Neural progenitor cell (in vitro differentiated cells): ENCODE measurements around the gene CCL24. TPM values are rescaled to one million over a fixed set of nuclear protein-coding genes. Genes with fewer than 3 reads are reported as not detected.
"Not testable (repeated sequence)": the region's sequence is repeated elsewhere in the genome, so short reads cannot be mapped to it uniquely, and the experiment has no call there.

Experiments
- DNase-seq: peaks from one replicate; pipeline ENCODE4 v3.0.0-alpha.2; 2016; ENCODE audit warnings: low spot score
- H2AFZ ChIP-seq: fragments of 200-600 bp; sonication (generic); replicated peaks from 2 replicates; pipeline ENCODE4 v1.6.1; 2016; ENCODE audit warnings: antibody characterized with exemption
- H3F3A ChIP-seq: fragments of 200-600 bp; sonication (generic); 2 replicates; pipeline ENCODE4 v1.6.1; 2016; ENCODE audit warnings: antibody characterized with exemption, low read depth
- H3K27ac ChIP-seq: fragments of 200-600 bp; sonication (generic); 2 replicates; pipeline ENCODE4 v1.5.1; 2016; ENCODE audit warnings: mild to moderate bottlenecking
- H3K27me3 ChIP-seq: fragments of 200-600 bp; sonication (generic); 2 replicates; pipeline ENCODE4 v1.6.1; 2016; ENCODE audit warnings: mild to moderate bottlenecking, moderate library complexity
- H3K36me3 ChIP-seq: fragments of 200-600 bp; sonication (generic); 2 replicates; pipeline ENCODE4 v1.5.1; 2016
- H3K4me1 ChIP-seq: fragments of 200-600 bp; sonication (generic); 2 replicates; pipeline ENCODE4 v1.6.1; 2016; ENCODE audit warnings: mixed run types
- H3K4me2 ChIP-seq: fragments of 200-600 bp; sonication (generic); 2 replicates; pipeline ENCODE4 v1.6.1; 2016
- H3K4me3 ChIP-seq: fragments of 200-600 bp; sonication (generic); 2 replicates; pipeline ENCODE4 v1.5.1; 2016
- H3K79me2 ChIP-seq: fragments of 200-600 bp; sonication (generic); 2 replicates; pipeline ENCODE4 v1.6.1; 2016; ENCODE audit warnings: low read depth
- H3K9ac ChIP-seq: fragments of 200-600 bp; sonication (generic); 2 replicates; pipeline ENCODE4 v1.6.1; 2016
- H3K9me3 ChIP-seq: fragments of 200-600 bp; sonication (generic); 2 replicates; pipeline ENCODE4 v1.5.1; 2016; ENCODE audit warnings: low read depth
- H4K20me1 ChIP-seq: fragments of 200-600 bp; sonication (generic); 2 replicates; pipeline ENCODE4 v1.6.1; 2016; ENCODE audit warnings: low read depth
- H3K27ac Mint-ChIP-seq: 3 replicates; pipeline ENCODE4 v1.8.0; 2021; ENCODE audit warnings: mixed read lengths
- H3K27me3 Mint-ChIP-seq: 2 replicates; pipeline ENCODE4 v1.8.0; 2022; ENCODE audit warnings: low read depth, mild to moderate bottlenecking, inconsistent platforms, moderate library complexity, mixed read lengths; ENCODE audit not compliant: insufficient read depth
- H3K36me3 Mint-ChIP-seq: 3 replicates; pipeline ENCODE4 v1.8.0; 2021; ENCODE audit warnings: mixed read lengths
- H3K4me1 Mint-ChIP-seq: 3 replicates; pipeline ENCODE4 v1.8.0; 2021; ENCODE audit warnings: mixed read lengths
- H3K4me3 Mint-ChIP-seq: 3 replicates; pipeline ENCODE4 v1.8.0; 2021; ENCODE audit warnings: mild to moderate bottlenecking, moderate library complexity, mixed read lengths
- H3K9me3 Mint-ChIP-seq: 3 replicates; pipeline ENCODE4 v1.8.0; 2020; ENCODE audit warnings: mixed read lengths
- CTCF ChIP-seq: fragments of 200-600 bp; sonication (generic); IDR thresholded peaks from 2 replicates; pipeline ENCODE4 v1.5.1; 2017; ENCODE audit warnings: antibody characterized with exemption, mild to moderate bottlenecking
- EZH2 ChIP-seq: fragments of 200-600 bp; sonication (generic); IDR thresholded peaks from 2 replicates; pipeline ENCODE4 v1.6.1; 2017; ENCODE audit warnings: antibody characterized with exemption, mild to moderate bottlenecking, moderate library complexity
- EZH2phosphoT487 ChIP-seq: fragments of 200-600 bp; sonication (generic); IDR thresholded peaks from 2 replicates; pipeline ENCODE4 v1.6.1; 2017; ENCODE audit warnings: antibody characterized with exemption
- total RNA-seq: library from RNA; depleted of rRNA; stranded (reverse); fragments of >200 nt; gene quantifications from 2 replicates; pipeline ENCODE4 v1.2.3, GENCODE V29; 2015; ENCODE audit warnings: low replicate concordance

The CCL24 gene
- total RNA-seq, 1 donor from 2014 or later = not detected

GRCh38 chr7:75836798-75837197 is 23.2 kb upstream of the CCL24 start:
- Mint-ChIP-seq H3K9me3 (no peaks in the 10 kb centered on the region), H3K27me3 (peaks cover 4% of the 10 kb centered on the region), H3K27ac (no peak overlapping the region), H3K36me3 (no peaks in the 10 kb centered on the region), H3K4me1 (no peaks in the 10 kb centered on the region), H3K4me3 (no peak overlapping the region)
- no peaks in the 10 kb centered on the region for H3K36me3 ChIP-seq
- no peak overlapping the region for H3K9ac ChIP-seq
- H3K79me2 ChIP-seq = no peaks in the 10 kb centered on the region
- no peak overlapping the region for H3K4me3 ChIP-seq
- H3K27me3 ChIP-seq = peaks cover 9% of the 10 kb centered on the region
- H2AFZ ChIP-seq = no peak overlapping the region
- no peaks in the 10 kb centered on the region for H4K20me1 ChIP-seq
- H3K27ac ChIP-seq = no peak overlapping the region
- no peaks in the 10 kb centered on the region for H3F3A ChIP-seq
- H3K4me2 ChIP-seq = no peak overlapping the region
- DNase-seq = no peak
- TF ChIP-seq CTCF (no peak), EZH2phosphoT487 (no peak), EZH2 (no peak)
- H3K9me3 ChIP-seq = no peaks in the 10 kb centered on the region
- no peaks in the 10 kb centered on the region for H3K4me1 ChIP-seq

GRCh38 chr7:75835688-75836285 is 22.2 kb upstream of the CCL24 start:
- H3K9ac ChIP-seq = no peak overlapping the region
- peak overlapping the region; percentile 46 for H3K27ac Mint-ChIP-seq

GRCh38 chr7:75833662-75834061 is 20.1 kb upstream of the CCL24 start:
- not testable (repeated sequence) for H3K4me1 Mint-ChIP-seq, H4K20me1 ChIP-seq, H3K27me3 Mint-ChIP-seq, H3K9me3 Mint-ChIP-seq, H3K27ac Mint-ChIP-seq, H3K36me3 Mint-ChIP-seq, H3K79me2 ChIP-seq, H3K4me1 ChIP-seq, H3K9me3 ChIP-seq, H3F3A ChIP-seq, H3K4me3 ChIP-seq, H3K4me2 ChIP-seq, H2AFZ ChIP-seq, H3K9ac ChIP-seq, DNase-seq, H3K27ac ChIP-seq, H3K4me3 Mint-ChIP-seq, H3K36me3 ChIP-seq
- peaks cover 23% of the 10 kb centered on the region for H3K27me3 ChIP-seq

More at GRCh38 chr7:75835688-75836285, 22.2 kb upstream of the CCL24 start:
- H3K27ac ChIP-seq = no peak overlapping the region
- H3K4me1 ChIP-seq = no peaks in the 10 kb centered on the region
- Mint-ChIP-seq H3K9me3 (no peaks in the 10 kb centered on the region), H3K36me3 (no peaks in the 10 kb centered on the region), H3K4me1 (no peaks in the 10 kb centered on the region), H3K4me3 (no peak overlapping the region), H3K27me3 (peaks cover 4% of the 10 kb centered on the region)
- H3K27me3 ChIP-seq = peaks cover 19% of the 10 kb centered on the region
- H3K4me2 ChIP-seq = no peak overlapping the region
- no peaks in the 10 kb centered on the region for H3F3A ChIP-seq
- no peak overlapping the region for H3K4me3 ChIP-seq
- no peaks in the 10 kb centered on the region for H3K36me3 ChIP-seq
- H3K9me3 ChIP-seq = no peaks in the 10 kb centered on the region
- no peaks in the 10 kb centered on the region for H4K20me1 ChIP-seq
- H3K79me2 ChIP-seq = no peaks in the 10 kb centered on the region
- no peak for TF ChIP-seq CTCF
- no peak for TF ChIP-seq EZH2
- no peak for TF ChIP-seq EZH2phosphoT487
- H2AFZ ChIP-seq = no peak overlapping the region
- no peak for DNase-seq

GRCh38 chr7:75830978-75831377 is 17.4 kb upstream of the CCL24 start:
- H3K4me2 ChIP-seq = no peak overlapping the region
- H3K4me1 ChIP-seq = no peaks in the 10 kb centered on the region
- H3K9ac ChIP-seq = no peak overlapping the region
- Mint-ChIP-seq H3K27ac (no peak overlapping the region), H3K4me1 (peaks cover 3% of the 10 kb centered on the region), H3K27me3 (peaks cover 7% of the 10 kb centered on the region), H3K36me3 (no peaks in the 10 kb centered on the region), H3K9me3 (no peaks in the 10 kb centered on the region), H3K4me3 (no peak overlapping the region)
- H3K27me3 ChIP-seq = peaks cover 33% of the 10 kb centered on the region
- TF ChIP-seq CTCF = no peak
- no peak for TF ChIP-seq EZH2phosphoT487
- TF ChIP-seq EZH2 = no peak
- no peak overlapping the region for H3K27ac ChIP-seq
- H3K79me2 ChIP-seq = no peaks in the 10 kb centered on the region
- no peaks in the 10 kb centered on the region for H3F3A ChIP-seq
- no peak overlapping the region for H3K4me3 ChIP-seq
- no peak for DNase-seq
- no peak overlapping the region for H2AFZ ChIP-seq
- H3K9me3 ChIP-seq = no peaks in the 10 kb centered on the region
- H4K20me1 ChIP-seq = no peaks in the 10 kb centered on the region
- H3K36me3 ChIP-seq = no peaks in the 10 kb centered on the region

GRCh38 chr7:75829656-75830055 is 16.1 kb upstream of the CCL24 start:
- H3K4me3 Mint-ChIP-seq, H3F3A ChIP-seq, H3K9me3 ChIP-seq, H3K4me2 ChIP-seq, H3K4me3 ChIP-seq, H3K9me3 Mint-ChIP-seq, H3K4me1 ChIP-seq, H3K4me1 Mint-ChIP-seq, H3K27ac ChIP-seq, H3K36me3 Mint-ChIP-seq, H4K20me1 ChIP-seq, H2AFZ ChIP-seq, H3K9ac ChIP-seq, H3K79me2 ChIP-seq, H3K36me3 ChIP-seq, H3K27me3 Mint-ChIP-seq, H3K27ac Mint-ChIP-seq: not testable (repeated sequence)
- peaks cover 33% of the 10 kb centered on the region for H3K27me3 ChIP-seq
- peak; percentile 44 for DNase-seq
